ENCODE results near the gene UQCR10. TPM values are rescaled to one million over a fixed set of nuclear protein-coding genes. Genes with fewer than 3 reads are reported as not detected.

Gene UQCR10
- polyA plus RNA-seq, 1 donor: 109 TPM

Other genes with a start within 250 kb of the UQCR10 start
- 24.3 TPM for gene THOC5, start 213.6 kb upstream of the UQCR10 start, polyA plus RNA-seq
- gene NIPSNAP1, start 186.3 kb upstream of the UQCR10 start, polyA plus RNA-seq: 125 TPM
- 12.1 TPM for gene NF2, start 163.7 kb upstream of the UQCR10 start, polyA plus RNA-seq
- gene CABP7, start 47.4 kb upstream of the UQCR10 start, polyA plus RNA-seq: 5.2 TPM
- gene ZMAT5, start 362 bp upstream of the UQCR10 start, polyA plus RNA-seq: 19.5 TPM
- 44.0 TPM for gene ASCC2, start 70.9 kb downstream of the UQCR10 start, polyA plus RNA-seq
- gene MTMR3, start 115.8 kb downstream of the UQCR10 start, polyA plus RNA-seq: 32.2 TPM

All from large intestine (tissue), 1 donor.